Adipocyte (in vitro differentiated cells): ENCODE results near the gene DOCK2.

Source experiments
- DNase-seq: peaks from one replicate; pipeline ENCODE4 v3.0.0-alpha.2; 2015; ENCODE audit warnings: low read depth
- H3K27me3 ChIP-seq: replicated peaks from 2 replicates; pipeline ENCODE4 v1.7.0; 2013; ENCODE audit warnings: mild to moderate bottlenecking, low read length, moderate library complexity; ENCODE audit not compliant: control insufficient read depth, insufficient read depth
- H3K36me3 ChIP-seq: 2 replicates; pipeline ENCODE4 v1.7.0; 2013; ENCODE audit warnings: low read length, mild to moderate bottlenecking, moderate library complexity; ENCODE audit not compliant: control insufficient read depth, insufficient read depth, severe bottlenecking
- H3K4me1 ChIP-seq: 2 replicates; pipeline ENCODE4 v1.7.0; 2013; ENCODE audit warnings: mild to moderate bottlenecking, low read length, moderate library complexity; ENCODE audit not compliant: control insufficient read depth, insufficient read depth
- H3K4me3 ChIP-seq: 2 replicates; pipeline ENCODE4 v1.7.0; 2013; ENCODE audit warnings: mild to moderate bottlenecking, low read length, moderate library complexity
- H3K9ac ChIP-seq: 2 replicates; pipeline ENCODE4 v1.7.0; 2013; ENCODE audit warnings: mild to moderate bottlenecking, low read length, moderate library complexity
- H3K9me3 ChIP-seq: 2 replicates; pipeline ENCODE4 v1.7.0; 2013; ENCODE audit warnings: mild to moderate bottlenecking, low read length, moderate library complexity; ENCODE audit not compliant: control insufficient read depth

Gene DOCK2

DNA sequence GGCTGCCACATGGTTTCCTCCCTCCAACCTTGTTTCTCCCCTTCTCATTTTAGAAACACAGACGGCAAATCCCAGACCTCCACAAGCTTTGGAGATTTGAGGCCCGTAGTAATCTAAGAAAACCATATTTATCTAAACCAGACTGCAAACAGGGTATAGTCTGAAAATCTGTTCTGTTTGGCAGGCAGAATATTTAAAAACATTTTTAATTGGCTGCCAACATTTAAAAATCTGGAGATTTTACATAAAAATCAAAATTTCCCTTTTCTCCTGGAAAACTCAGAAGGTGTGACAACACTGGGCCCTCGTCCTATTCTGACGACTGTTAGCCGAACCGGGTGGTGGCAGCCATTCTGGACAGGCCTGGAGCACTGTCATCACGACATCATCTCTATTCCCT, 401.2 kb downstream of the DOCK2 start:
- peaks cover 6% of the 10 kb centered on the region for H3K9me3 ChIP-seq
- no peaks in the 10 kb centered on the region for H3K36me3 ChIP-seq
- no peak for DNase-seq
- peaks cover 10% of the 10 kb centered on the region for H3K27me3 ChIP-seq
- no peak overlapping the region for H3K9ac ChIP-seq
- peaks cover 10% of the 10 kb centered on the region for H3K4me1 ChIP-seq
- no peak overlapping the region for H3K4me3 ChIP-seq

DNA sequence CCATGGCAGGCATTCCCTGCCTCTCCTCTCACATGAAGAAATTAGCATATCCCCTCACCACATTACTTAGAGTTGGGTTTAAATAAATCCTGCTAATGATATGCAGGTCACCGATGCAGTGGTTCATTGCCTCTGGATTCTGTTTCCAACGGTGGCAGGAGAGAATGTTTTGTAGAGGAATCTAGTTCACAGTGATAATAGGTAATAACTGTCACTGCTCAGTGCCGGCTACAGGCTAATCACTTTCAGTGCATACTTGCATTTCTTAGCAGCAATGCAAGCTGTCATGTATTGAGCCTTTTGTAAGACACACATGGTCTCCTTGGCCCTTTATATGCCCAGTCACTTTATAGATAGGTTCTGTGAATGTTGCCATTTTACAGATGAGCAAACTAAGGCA, 402.8 kb downstream of the DOCK2 start:
- Histone ChIP-seq H3K27me3 (peaks cover 10% of the 10 kb centered on the region), H3K36me3 (no peaks in the 10 kb centered on the region), H3K4me1 (peaks cover 23% of the 10 kb centered on the region), H3K9ac (no peak overlapping the region), H3K9me3 (peaks cover 6% of the 10 kb centered on the region), H3K4me3 (no peak overlapping the region)
- no peak for DNase-seq

DNA sequence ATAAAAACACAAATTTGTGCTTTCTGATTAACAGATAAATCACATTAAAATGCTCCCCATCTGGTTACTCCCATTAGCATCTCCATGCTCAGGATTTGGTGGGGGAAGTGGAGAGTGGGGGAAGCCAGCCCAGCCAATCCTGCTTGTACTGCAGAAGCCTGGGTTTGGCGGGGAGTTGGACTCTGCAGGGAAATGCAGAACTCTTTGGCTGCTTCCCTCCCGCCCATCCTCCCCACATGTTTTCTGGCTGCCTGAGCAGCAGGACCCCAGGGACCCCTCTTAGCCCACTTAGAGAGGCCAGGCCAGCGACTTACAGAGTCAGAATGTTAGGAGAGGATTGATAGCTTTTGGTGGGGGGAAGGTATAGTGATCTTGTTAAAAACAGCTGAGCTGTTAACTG, 409.2 kb downstream of the DOCK2 start:
- DNase-seq: no peak
- peaks cover 8% of the 10 kb centered on the region for H3K27me3 ChIP-seq
- no peaks in the 10 kb centered on the region for H3K9me3 ChIP-seq
- peaks cover 23% of the 10 kb centered on the region for H3K4me1 ChIP-seq
- H3K4me3 ChIP-seq: no peak overlapping the region
- no peaks in the 10 kb centered on the region for H3K36me3 ChIP-seq
- H3K9ac ChIP-seq: no peak overlapping the region

DNA sequence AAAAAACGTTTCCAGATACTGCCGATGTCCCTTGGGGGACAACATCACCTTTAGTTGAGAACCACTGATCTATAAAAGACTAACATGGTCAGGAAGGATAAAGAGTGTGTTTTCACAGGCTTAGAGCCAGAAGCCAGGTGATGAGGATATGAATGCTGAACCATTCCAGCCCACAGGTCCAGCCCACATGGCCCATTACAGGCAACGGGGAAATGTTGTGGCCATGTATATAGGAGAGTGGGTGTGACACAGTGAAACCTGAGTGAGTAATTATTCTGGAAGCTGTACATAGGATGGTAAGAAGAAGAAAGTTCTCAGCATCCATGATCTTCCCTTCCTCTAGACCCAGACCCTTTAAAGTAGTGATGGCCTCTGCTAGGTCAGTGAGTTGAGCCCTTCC, 412.6 kb downstream of the DOCK2 start:
- no peak for DNase-seq
- Histone ChIP-seq H3K27me3 (peaks cover 4% of the 10 kb centered on the region), H3K9ac (no peak overlapping the region), H3K36me3 (no peaks in the 10 kb centered on the region), H3K9me3 (no peaks in the 10 kb centered on the region), H3K4me3 (no peak overlapping the region), H3K4me1 (no peaks in the 10 kb centered on the region)

DNA sequence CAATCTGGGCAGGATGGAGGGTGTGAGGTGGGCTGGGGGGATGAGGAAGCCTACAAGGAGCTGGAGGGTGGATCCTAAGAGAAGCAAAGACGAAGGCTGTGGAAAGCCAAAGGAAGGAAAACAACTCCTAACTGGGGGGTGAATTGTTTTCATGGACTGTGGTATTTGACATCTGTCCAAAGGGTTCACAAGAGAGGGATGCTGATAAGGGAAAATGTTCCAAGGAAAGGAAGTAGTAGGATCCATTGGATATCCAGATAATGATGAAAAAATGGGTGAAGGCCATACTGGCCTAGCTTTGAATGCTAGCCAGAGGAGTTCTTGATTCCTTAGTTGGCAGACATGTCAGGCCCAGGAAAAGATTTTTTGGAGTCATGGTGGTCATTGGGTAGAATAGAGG, 416.8 kb downstream of the DOCK2 start:
- Histone ChIP-seq H3K27me3 (no peaks in the 10 kb centered on the region), H3K9ac (no peak overlapping the region), H3K4me3 (no peak overlapping the region), H3K36me3 (no peaks in the 10 kb centered on the region), H3K9me3 (no peaks in the 10 kb centered on the region), H3K4me1 (no peaks in the 10 kb centered on the region)
- DNase-seq: no peak

DNA sequence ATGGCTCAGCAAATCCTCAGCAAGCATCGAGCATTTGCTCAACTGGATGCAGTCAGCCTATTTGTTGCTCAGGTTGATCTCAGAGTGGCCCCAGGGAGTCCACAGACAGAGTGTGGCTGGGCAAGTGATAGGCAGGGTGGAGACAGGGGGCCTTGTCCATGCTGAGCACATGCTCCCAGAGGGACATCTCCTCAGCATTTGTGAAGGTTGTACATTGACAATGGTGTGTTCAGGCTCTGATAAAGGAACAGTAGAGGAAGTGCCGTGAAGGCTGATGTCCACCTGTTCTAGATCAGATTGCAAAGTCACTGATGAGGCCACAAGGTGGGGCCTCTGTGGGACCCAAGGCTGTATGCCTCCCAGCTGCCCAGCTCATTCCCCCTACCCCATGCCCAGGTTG, 418.5 kb downstream of the DOCK2 start:
- DNase-seq: no peak
- H3K4me3 ChIP-seq: no peak overlapping the region
- H3K36me3 ChIP-seq: no peaks in the 10 kb centered on the region
- no peak overlapping the region for H3K9ac ChIP-seq
- H3K4me1 ChIP-seq: no peaks in the 10 kb centered on the region
- no peaks in the 10 kb centered on the region for H3K27me3 ChIP-seq
- peaks cover 5% of the 10 kb centered on the region for H3K9me3 ChIP-seq

DNA sequence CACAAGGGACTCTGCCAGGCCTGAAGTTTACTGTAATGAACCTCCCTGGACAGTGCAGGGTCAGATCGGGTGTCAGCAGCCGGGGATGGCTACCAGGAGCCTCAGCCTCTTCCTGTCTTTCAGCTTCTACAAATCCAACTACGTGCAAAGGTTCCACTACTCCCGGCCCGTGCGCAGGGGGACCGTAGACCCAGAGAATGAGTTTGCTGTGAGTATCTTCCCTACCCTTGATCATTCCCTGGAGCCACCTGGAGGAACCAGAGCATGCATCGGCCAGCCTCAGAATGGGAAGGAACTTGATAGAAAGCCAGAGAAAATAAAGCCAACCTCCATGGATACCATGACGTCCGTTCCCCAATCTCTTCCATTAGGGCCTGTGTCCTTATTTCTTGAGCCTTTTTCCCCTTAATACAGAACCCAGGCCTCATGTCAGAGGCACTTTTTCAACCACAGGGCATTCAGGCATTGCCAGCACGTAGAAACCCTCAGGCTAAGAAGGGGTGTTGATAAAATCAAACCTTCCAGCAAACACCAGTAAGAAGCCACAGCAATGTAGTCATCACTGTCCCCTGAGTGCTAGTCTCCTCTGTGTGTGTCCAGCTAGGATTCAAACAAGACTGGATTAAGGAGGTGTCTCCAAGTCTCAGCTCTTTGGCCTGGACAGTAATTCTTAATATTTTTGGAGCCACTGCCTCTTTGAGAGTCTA, 419.6 kb downstream of the DOCK2 start:
- H3K4me1 ChIP-seq: no peaks in the 10 kb centered on the region
- H3K9ac ChIP-seq: no peak overlapping the region
- H3K4me3 ChIP-seq: no peak overlapping the region
- H3K9me3 ChIP-seq: peaks cover 5% of the 10 kb centered on the region
- H3K27me3 ChIP-seq: no peaks in the 10 kb centered on the region
- H3K36me3 ChIP-seq: no peaks in the 10 kb centered on the region
- no peak for DNase-seq

DNA sequence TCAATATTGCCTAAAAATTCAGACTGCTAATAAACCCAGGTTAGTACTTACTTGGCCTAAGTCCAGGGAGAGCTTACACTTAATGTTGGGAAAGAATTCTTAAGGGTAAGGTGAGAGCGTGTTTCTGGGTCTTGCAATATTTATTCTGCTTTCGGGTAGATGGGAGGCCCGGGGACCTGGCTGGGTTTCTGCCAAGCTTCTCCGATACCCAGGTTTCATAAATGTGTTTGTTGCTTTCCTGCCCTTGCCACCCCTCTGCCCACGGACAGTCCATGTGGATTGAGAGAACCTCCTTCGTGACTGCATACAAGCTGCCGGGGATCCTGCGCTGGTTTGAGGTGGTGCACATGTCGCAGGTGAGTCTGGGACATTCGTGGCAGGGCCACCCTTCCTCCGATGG, 420.2 kb downstream of the DOCK2 start:
- no peaks in the 10 kb centered on the region for H3K4me1 ChIP-seq
- no peak for DNase-seq
- peaks cover 5% of the 10 kb centered on the region for H3K9me3 ChIP-seq
- no peaks in the 10 kb centered on the region for H3K36me3 ChIP-seq
- no peak overlapping the region for H3K9ac ChIP-seq
- H3K27me3 ChIP-seq: no peaks in the 10 kb centered on the region
- H3K4me3 ChIP-seq: no peak overlapping the region

DNA sequence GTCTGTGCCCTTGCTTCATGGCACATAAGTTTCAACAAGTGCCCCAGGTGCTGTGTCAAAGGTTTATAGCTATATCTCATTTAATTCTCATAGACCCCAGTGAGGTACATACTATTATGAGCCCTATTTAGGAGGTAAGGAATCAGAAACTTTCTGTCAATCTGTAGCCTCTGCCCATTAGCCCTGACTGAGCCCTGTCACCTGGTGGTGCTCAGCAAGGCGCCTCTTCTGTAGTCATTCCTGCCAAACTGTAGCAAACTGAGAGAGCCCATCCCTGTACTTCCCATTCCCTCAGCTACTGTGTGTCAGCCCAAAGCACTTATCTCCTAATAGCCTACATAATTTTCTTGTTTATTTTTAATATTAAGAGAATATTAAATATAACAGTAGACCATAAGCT, 422.1 kb downstream of the DOCK2 start:
- Histone ChIP-seq H3K27me3 (peaks cover 5% of the 10 kb centered on the region), H3K4me1 (no peaks in the 10 kb centered on the region), H3K4me3 (no peak overlapping the region), H3K36me3 (no peaks in the 10 kb centered on the region), H3K9ac (no peak overlapping the region), H3K9me3 (peaks cover 8% of the 10 kb centered on the region)
- DNase-seq: no peak

DNA sequence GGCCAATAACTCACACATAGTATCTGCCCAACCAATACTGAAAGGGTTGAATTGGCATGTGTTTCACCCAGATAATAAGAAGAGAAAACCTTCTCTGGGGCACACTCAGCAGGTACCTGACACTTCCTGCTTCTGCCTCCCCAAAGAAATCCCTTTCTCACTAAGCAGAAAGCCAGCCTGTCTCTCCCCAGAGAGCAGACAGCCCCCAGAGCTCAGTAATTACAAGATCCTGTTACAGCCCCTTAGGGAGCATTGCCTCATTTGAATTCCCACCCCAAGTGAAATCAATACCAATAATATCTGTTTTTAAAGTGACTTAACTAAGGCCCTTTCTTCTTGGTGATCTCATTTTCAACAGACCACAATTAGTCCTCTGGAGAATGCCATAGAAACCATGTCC, 430.1 kb downstream of the DOCK2 start:
- Histone ChIP-seq H3K9ac (no peak overlapping the region), H3K27me3 (peaks cover 8% of the 10 kb centered on the region), H3K4me3 (no peak overlapping the region), H3K4me1 (no peaks in the 10 kb centered on the region), H3K36me3 (no peaks in the 10 kb centered on the region), H3K9me3 (peaks cover 6% of the 10 kb centered on the region)
- DNase-seq: no peak

DNA sequence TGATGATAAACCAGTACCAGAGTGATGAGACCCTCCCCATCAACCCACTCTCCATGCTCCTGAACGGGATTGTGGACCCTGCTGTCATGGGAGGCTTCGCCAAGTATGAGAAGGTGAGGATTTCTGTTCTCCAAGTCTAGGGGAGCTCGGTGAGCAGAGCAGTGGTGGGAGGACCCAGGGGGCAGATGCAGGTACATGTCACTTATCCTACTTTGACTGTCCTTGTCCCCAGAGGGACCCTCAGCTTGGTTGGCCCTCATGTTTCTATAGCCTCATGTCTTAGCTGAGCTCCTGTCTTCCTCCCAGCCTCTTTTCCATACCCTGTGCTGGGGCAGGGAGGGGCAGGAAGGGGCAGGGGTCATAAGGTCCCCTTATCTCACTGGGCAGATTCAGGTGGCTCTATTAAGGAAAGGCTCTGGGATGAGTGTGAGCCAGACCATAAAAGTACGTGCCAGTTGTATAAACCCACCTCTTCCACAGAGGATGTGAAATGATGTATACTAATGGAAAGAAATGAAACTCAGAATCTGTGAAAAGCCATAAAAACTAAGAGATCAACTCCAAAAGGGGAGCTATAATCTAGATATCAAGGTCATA, 430.6 kb downstream of the DOCK2 start:
- Histone ChIP-seq H3K4me1 (no peaks in the 10 kb centered on the region), H3K9ac (no peak overlapping the region), H3K36me3 (no peaks in the 10 kb centered on the region), H3K4me3 (no peak overlapping the region), H3K9me3 (peaks cover 6% of the 10 kb centered on the region), H3K27me3 (peaks cover 8% of the 10 kb centered on the region)
- DNase-seq: no peak

DNA sequence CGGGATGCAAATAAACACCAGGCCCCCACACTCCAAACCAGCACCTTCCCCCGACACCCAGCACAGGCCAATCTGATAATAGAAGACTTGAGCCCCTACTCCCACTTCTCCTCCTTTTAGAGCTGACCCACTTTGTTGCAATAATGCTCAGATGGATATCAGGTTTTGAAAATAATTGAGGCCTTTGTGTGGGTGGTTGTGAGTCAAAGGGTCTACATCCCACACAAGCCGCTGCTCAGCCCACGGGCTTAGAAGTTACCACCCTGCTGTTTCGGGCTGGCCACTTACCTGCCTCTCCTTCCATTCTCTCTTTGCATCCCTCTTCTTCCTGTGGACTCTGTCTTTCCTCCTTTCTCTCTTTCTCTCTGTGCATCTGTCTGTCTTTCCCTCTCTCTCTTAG, 432.4 kb downstream of the DOCK2 start:
- H3K4me1 ChIP-seq: no peaks in the 10 kb centered on the region
- peaks cover 3% of the 10 kb centered on the region for H3K9me3 ChIP-seq
- H3K36me3 ChIP-seq: no peaks in the 10 kb centered on the region
- no peaks in the 10 kb centered on the region for H3K27me3 ChIP-seq
- no peak for DNase-seq
- H3K9ac ChIP-seq: no peak overlapping the region
- no peak overlapping the region for H3K4me3 ChIP-seq
